ENCODE data around the gene STK39.

Gene STK39

GRCh38 chr2:168089200-168089599 lies 158.2 kb downstream of the STK39 start:
- Histone ChIP-seq H3K4me2 (no peak overlapping the region), H3K27ac (no peak overlapping the region), H3K79me2 (ENCODE audit: insufficient read depth, low read depth) (no peaks in the 10 kb centered on the region), H3K4me1 (ENCODE audit: low read depth, poor library complexity, severe bottlenecking) (peaks cover 21% of the 10 kb centered on the region), H3K27me3 (ENCODE audit: insufficient read depth, low read depth) (no peaks in the 10 kb centered on the region), H3K36me3 (ENCODE audit: insufficient read depth) (no peaks in the 10 kb centered on the region), H3K9ac (no peak overlapping the region), H4K20me1 (ENCODE audit: insufficient read depth) (no peaks in the 10 kb centered on the region), H2AFZ (ENCODE audit: low read depth) (no peak overlapping the region), H3K4me3 (IDR thresholded peaks at IDR 0.05; ENCODE audit: insufficient read depth, low read depth, low read length) (no peak overlapping the region)
- no peak for TF ChIP-seq CTCF (conservative IDR thresholded peaks at IDR 0.05; ENCODE audit: low read depth, low read length)

GRCh38 chr2:168087401-168087800 lies 160.0 kb downstream of the STK39 start:
- no peak for TF ChIP-seq CTCF (conservative IDR thresholded peaks at IDR 0.05; ENCODE audit: low read depth, low read length)
- H3K9ac ChIP-seq: no peak overlapping the region
- no peaks in the 10 kb centered on the region for H3K79me2 ChIP-seq (ENCODE audit: insufficient read depth, low read depth)
- no peak overlapping the region for H3K27ac ChIP-seq
- no peak overlapping the region for H2AFZ ChIP-seq (ENCODE audit: low read depth)
- no peak overlapping the region for H3K4me2 ChIP-seq
- no peaks in the 10 kb centered on the region for H4K20me1 ChIP-seq (ENCODE audit: insufficient read depth)
- H3K4me3 ChIP-seq (IDR thresholded peaks at IDR 0.05; ENCODE audit: insufficient read depth, low read depth, low read length): no peak overlapping the region
- H3K27me3 ChIP-seq (ENCODE audit: insufficient read depth, low read depth): no peaks in the 10 kb centered on the region
- no peaks in the 10 kb centered on the region for H3K36me3 ChIP-seq (ENCODE audit: insufficient read depth)
- H3K4me1 ChIP-seq (ENCODE audit: low read depth, poor library complexity, severe bottlenecking): peaks cover 21% of the 10 kb centered on the region

- Histone ChIP-seq H3K4me1 (ENCODE audit: low read depth, poor library complexity, severe bottlenecking) (peaks cover 21% of the 10 kb centered on the region), H3K27ac (no peak overlapping the region), H2AFZ (ENCODE audit: low read depth) (no peak overlapping the region), H3K4me2 (no peak overlapping the region), H3K79me2 (ENCODE audit: insufficient read depth, low read depth) (no peaks in the 10 kb centered on the region), H3K4me3 (IDR thresholded peaks at IDR 0.05; ENCODE audit: insufficient read depth, low read depth, low read length) (no peak overlapping the region), H4K20me1 (ENCODE audit: insufficient read depth) (no peaks in the 10 kb centered on the region), H3K9ac (no peak overlapping the region), H3K36me3 (ENCODE audit: insufficient read depth) (no peaks in the 10 kb centered on the region), H3K27me3 (ENCODE audit: insufficient read depth, low read depth) (no peaks in the 10 kb centered on the region)
- no peak for TF ChIP-seq CTCF (conservative IDR thresholded peaks at IDR 0.05; ENCODE audit: low read depth, low read length)
Observed at GRCh38 chr2:168086851-168087250, 160.5 kb downstream of the STK39 start.

- Histone ChIP-seq H3K27me3 (ENCODE audit: insufficient read depth, low read depth) (no peaks in the 10 kb centered on the region), H3K36me3 (ENCODE audit: insufficient read depth) (no peaks in the 10 kb centered on the region), H3K27ac (no peak overlapping the region), H3K4me1 (ENCODE audit: low read depth, poor library complexity, severe bottlenecking) (peaks cover 20% of the 10 kb centered on the region), H3K4me2 (no peak overlapping the region), H4K20me1 (ENCODE audit: insufficient read depth) (no peaks in the 10 kb centered on the region), H3K79me2 (ENCODE audit: insufficient read depth, low read depth) (no peaks in the 10 kb centered on the region), H3K9ac (no peak overlapping the region), H2AFZ (ENCODE audit: low read depth) (no peak overlapping the region), H3K4me3 (IDR thresholded peaks at IDR 0.05; ENCODE audit: insufficient read depth, low read depth, low read length) (no peak overlapping the region)
- no peak for TF ChIP-seq CTCF (conservative IDR thresholded peaks at IDR 0.05; ENCODE audit: low read depth, low read length)
Observed at GRCh38 chr2:168085801-168086361, 161.5 kb downstream of the STK39 start.

Data from KMS-11 (cell line).